CD4-positive, alpha-beta T cell (primary cell): Measurements from ENCODE around the gene TNS3. TPM values are rescaled to one million over a fixed set of nuclear protein-coding genes. Genes with fewer than 3 reads are reported as not detected.

Experiments used
- ATAC-seq: fragments of 200-7000 bp; cut with Tn5 transposase; one replicate; pipeline ENCODE4 v1.10.0; 2022; ENCODE audit warnings: mild to moderate bottlenecking; ENCODE audit not compliant: poor library complexity
- CTCF ChIA-PET: fragments of 350-600 bp; sonication (Branson Sonifier 250); formaldehyde crosslinking; loops from one replicate; lab custom pipeline; 2021; ENCODE audit warnings: antibody characterized with exemption, inconsistent platforms; lab: Charles Lee
- POLR2A ChIA-PET: fragments of 350-600 bp; sonication (Branson Sonifier 250); formaldehyde crosslinking; loops from one replicate; lab custom pipeline; 2021; ENCODE audit warnings: antibody characterized with exemption, inconsistent platforms; lab: Charles Lee
- DNase-seq, 14 experiments: peaks; one replicate each; pipeline ENCODE4 v3.0.0-alpha.2; 2013 to 2020; ENCODE audit warnings: mixed read lengths in 2 of 14
- H3K27ac ChIP-seq, 2 donors: one replicate each; pipeline versions ENCODE4 v1.5.1 to v1.7.0; 2013; ENCODE audit warnings: low read length in 2 of 2, low read depth in 1 of 2, mild to moderate bottlenecking in 1 of 2
- H3K27me3 ChIP-seq, 2 experiments: 1 replicate in 1 of 2; 2 replicates in 1 of 2; pipeline versions ENCODE4 v1.6.1 to v1.7.0; 2013; ENCODE audit warnings: low read length in 2 of 2, control low read depth in 1 of 2, mild to moderate bottlenecking in 1 of 2, moderate library complexity in 1 of 2; ENCODE audit not compliant: insufficient read depth in 2 of 2, control insufficient read depth in 1 of 2
- H3K36me3 ChIP-seq: one replicate; pipeline ENCODE4 v1.6.1; 2013; ENCODE audit warnings: low read length, control low read depth; ENCODE audit not compliant: insufficient read depth
- H3K4me1 ChIP-seq: one replicate; pipeline ENCODE4 v1.6.1; 2013; ENCODE audit warnings: low read length, control low read depth; ENCODE audit not compliant: insufficient read depth
- H3K4me3 ChIP-seq: one replicate; pipeline ENCODE4 v1.5.1; 2013; ENCODE audit warnings: mild to moderate bottlenecking, low read length, moderate library complexity
- H3K9me3 ChIP-seq, 2 experiments: 1 replicate in 1 of 2; 2 replicates in 1 of 2; pipeline versions ENCODE4 v1.6.1 to v1.7.0; 2013; ENCODE audit warnings: low read length in 2 of 2, mild to moderate bottlenecking in 2 of 2, control low read depth in 1 of 2, moderate library complexity in 1 of 2; ENCODE audit not compliant: control insufficient read depth in 1 of 2, insufficient read depth in 1 of 2
- H3K27ac Mint-ChIP-seq: one replicate; pipeline ENCODE4 v1.8.0; 2020; ENCODE audit warnings: mixed read lengths
- H3K27me3 Mint-ChIP-seq: one replicate; pipeline ENCODE4 v1.8.0; 2021; ENCODE audit warnings: mixed read lengths
- H3K36me3 Mint-ChIP-seq: one replicate; pipeline ENCODE4 v1.8.0; 2021; ENCODE audit warnings: low read depth, mixed read lengths
- H3K4me1 Mint-ChIP-seq: one replicate; pipeline ENCODE4 v1.8.0; 2021; ENCODE audit warnings: low read depth, mixed read lengths
- H3K4me3 Mint-ChIP-seq: one replicate; pipeline ENCODE4 v1.8.0; 2020; ENCODE audit warnings: mild to moderate bottlenecking, mixed read lengths
- H3K9me3 Mint-ChIP-seq: one replicate; pipeline ENCODE4 v1.8.0; 2020; ENCODE audit warnings: mixed read lengths
- intact Hi-C, 2 experiments: fragments of 100-400 bp; cut with DNase I in 1 of 2; cut with micrococcal nuclease in 1 of 2; formaldehyde crosslinking; loops; one replicate each; pipeline versions ENCODE4 v1.15.1 to v1.9.0; 2023 to 2025; cut with DNase I, micrococcal nuclease
- total RNA-seq, 174 experiments: library from RNA in 2 of 174; stranded (reverse) in 2 of 174; gene quantifications; one replicate each; pipeline ENCODE4 v1.2.3 and lab custom pipeline; 2021 to 2026
- TF ChIP-seq, protein P1 (sequence below): fragments of 200-600 bp; IDR thresholded peaks from one replicate; pipeline ENCODE4 v1.8.0; 2022; ENCODE audit warnings: antibody characterized with exemption, mild to moderate bottlenecking

TNS3 gene
- total RNA-seq, 2 experiments from 2014 or later: 0.16 to 0.47 TPM

GRCh38 chr7:47454069-47454973 is 127.6 kb downstream of the TNS3 start:
- ATAC-seq: no peak
- no peaks in the 10 kb centered on the region for H3K4me1 ChIP-seq
- no peak overlapping the region for H3K4me3 ChIP-seq
- H3K4me3 Mint-ChIP-seq: no peak overlapping the region
- H3K27ac Mint-ChIP-seq: no peak overlapping the region
- TF ChIP-seq, protein P1, sequence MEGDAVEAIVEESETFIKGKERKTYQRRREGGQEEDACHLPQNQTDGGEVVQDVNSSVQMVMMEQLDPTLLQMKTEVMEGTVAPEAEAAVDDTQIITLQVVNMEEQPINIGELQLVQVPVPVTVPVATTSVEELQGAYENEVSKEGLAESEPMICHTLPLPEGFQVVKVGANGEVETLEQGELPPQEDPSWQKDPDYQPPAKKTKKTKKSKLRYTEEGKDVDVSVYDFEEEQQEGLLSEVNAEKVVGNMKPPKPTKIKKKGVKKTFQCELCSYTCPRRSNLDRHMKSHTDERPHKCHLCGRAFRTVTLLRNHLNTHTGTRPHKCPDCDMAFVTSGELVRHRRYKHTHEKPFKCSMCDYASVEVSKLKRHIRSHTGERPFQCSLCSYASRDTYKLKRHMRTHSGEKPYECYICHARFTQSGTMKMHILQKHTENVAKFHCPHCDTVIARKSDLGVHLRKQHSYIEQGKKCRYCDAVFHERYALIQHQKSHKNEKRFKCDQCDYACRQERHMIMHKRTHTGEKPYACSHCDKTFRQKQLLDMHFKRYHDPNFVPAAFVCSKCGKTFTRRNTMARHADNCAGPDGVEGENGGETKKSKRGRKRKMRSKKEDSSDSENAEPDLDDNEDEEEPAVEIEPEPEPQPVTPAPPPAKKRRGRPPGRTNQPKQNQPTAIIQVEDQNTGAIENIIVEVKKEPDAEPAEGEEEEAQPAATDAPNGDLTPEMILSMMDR: no peak
- CTCF ChIA-PET: no interaction called here
- POLR2A ChIA-PET: no interaction called here
- intact Hi-C loops: no loop called here
- no peaks in the 10 kb centered on the region for H3K4me1 Mint-ChIP-seq
- H3K36me3 Mint-ChIP-seq: no peaks in the 10 kb centered on the region
- H3K27me3 ChIP-seq: no peaks in the 10 kb centered on the region
- no peaks in the 10 kb centered on the region for H3K9me3 Mint-ChIP-seq
- H3K27me3 Mint-ChIP-seq: no peaks in the 10 kb centered on the region
- no peak overlapping the region for H3K27ac ChIP-seq
- H3K9me3 ChIP-seq: peaks cover 0 to 13% of the 10 kb centered on the region in 2 experiments
- DNase-seq: no peak
- H3K36me3 ChIP-seq: no peaks in the 10 kb centered on the region

DNA sequence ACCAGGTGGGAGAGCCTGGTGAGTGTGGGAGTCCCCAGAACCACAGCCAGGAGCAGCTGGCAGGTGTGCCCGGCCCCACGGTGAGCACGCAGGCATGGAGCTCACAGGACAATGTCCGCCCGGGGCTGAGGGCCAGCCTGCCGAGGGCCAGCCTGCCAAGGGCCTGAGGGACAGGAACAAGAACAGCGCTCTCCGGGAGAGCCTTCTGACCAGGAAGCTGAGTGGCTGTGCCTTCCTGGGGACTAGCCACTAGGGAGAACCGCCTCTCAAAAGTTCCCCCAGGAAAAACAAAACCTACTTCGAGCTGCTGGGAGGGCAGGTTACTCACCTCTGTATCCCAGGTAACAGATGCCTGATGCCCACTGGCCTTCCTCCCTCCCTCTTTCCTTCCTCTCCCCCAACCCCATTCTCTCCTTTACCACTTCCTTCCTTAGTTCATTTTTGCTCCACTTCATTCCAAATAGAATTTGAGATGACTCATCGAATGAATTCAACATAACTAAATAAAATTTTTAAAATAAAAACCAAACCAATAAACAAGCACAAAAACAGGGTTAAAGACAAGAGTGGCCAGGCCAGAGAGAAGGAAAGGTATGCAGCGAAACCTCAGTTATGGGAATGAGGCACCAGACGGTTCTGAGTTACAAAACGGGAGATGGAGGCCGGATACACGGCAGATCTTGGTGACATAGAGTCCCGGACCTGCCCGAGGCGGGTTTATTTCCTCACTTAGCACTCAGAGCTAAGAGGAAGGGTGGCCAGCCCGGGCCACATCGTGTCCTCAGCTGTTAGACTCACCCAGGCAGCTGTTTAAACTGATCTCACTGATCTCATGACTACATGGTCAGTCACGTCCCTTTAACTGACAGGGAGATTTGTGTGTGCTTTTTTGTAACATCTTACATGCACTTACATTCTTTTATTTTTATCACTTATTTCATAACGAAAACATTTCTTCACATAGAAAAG is 128.5 kb downstream of the TNS3 start:
- no peak overlapping the region for H3K27ac Mint-ChIP-seq
- intact Hi-C loops: no loop called here
- H3K27me3 Mint-ChIP-seq: no peaks in the 10 kb centered on the region
- H3K36me3 ChIP-seq: no peaks in the 10 kb centered on the region
- no peaks in the 10 kb centered on the region for H3K36me3 Mint-ChIP-seq
- ChIA-PET POLR2A (no interaction called here), CTCF (no interaction called here)
- H3K4me3 Mint-ChIP-seq: no peak overlapping the region
- H3K27ac ChIP-seq: no peak overlapping the region
- H3K9me3 Mint-ChIP-seq: no peaks in the 10 kb centered on the region
- H3K4me1 Mint-ChIP-seq: no peaks in the 10 kb centered on the region
- peaks cover 0 to 13% of the 10 kb centered on the region in 2 experiments for H3K9me3 ChIP-seq
- no peak overlapping the region for H3K4me3 ChIP-seq
- TF ChIP-seq, protein P1: no peak
- DNase-seq (peak in 2 of 14 experiments; percentile 36 to 59), ATAC-seq (no peak)
- H3K27me3 ChIP-seq: no peaks in the 10 kb centered on the region
- no peaks in the 10 kb centered on the region for H3K4me1 ChIP-seq

GRCh38 chr7:47452715-47453092 is 129.2 kb downstream of the TNS3 start:
- H3K9me3 ChIP-seq: peaks cover 0 to 18% of the 10 kb centered on the region in 2 experiments
- POLR2A ChIA-PET: no interaction called here
- no peak for DNase-seq
- no peaks in the 10 kb centered on the region for H3K4me1 Mint-ChIP-seq
- intact Hi-C loops: no loop called here
- H3K27ac Mint-ChIP-seq: no peak overlapping the region
- no peaks in the 10 kb centered on the region for H3K36me3 ChIP-seq
- H3K4me3 Mint-ChIP-seq: no peak overlapping the region
- H3K27me3 Mint-ChIP-seq: no peaks in the 10 kb centered on the region
- no peaks in the 10 kb centered on the region for H3K36me3 Mint-ChIP-seq
- no peaks in the 10 kb centered on the region for H3K27me3 ChIP-seq
- TF ChIP-seq, protein P1: no peak
- no peak for ATAC-seq
- no peaks in the 10 kb centered on the region for H3K4me1 ChIP-seq
- CTCF ChIA-PET: no interaction called here
- H3K27ac ChIP-seq: no peak overlapping the region
- no peaks in the 10 kb centered on the region for H3K9me3 Mint-ChIP-seq
- H3K4me3 ChIP-seq: no peak overlapping the region
